ENCODE results near the gene CLDN6.

DNA sequence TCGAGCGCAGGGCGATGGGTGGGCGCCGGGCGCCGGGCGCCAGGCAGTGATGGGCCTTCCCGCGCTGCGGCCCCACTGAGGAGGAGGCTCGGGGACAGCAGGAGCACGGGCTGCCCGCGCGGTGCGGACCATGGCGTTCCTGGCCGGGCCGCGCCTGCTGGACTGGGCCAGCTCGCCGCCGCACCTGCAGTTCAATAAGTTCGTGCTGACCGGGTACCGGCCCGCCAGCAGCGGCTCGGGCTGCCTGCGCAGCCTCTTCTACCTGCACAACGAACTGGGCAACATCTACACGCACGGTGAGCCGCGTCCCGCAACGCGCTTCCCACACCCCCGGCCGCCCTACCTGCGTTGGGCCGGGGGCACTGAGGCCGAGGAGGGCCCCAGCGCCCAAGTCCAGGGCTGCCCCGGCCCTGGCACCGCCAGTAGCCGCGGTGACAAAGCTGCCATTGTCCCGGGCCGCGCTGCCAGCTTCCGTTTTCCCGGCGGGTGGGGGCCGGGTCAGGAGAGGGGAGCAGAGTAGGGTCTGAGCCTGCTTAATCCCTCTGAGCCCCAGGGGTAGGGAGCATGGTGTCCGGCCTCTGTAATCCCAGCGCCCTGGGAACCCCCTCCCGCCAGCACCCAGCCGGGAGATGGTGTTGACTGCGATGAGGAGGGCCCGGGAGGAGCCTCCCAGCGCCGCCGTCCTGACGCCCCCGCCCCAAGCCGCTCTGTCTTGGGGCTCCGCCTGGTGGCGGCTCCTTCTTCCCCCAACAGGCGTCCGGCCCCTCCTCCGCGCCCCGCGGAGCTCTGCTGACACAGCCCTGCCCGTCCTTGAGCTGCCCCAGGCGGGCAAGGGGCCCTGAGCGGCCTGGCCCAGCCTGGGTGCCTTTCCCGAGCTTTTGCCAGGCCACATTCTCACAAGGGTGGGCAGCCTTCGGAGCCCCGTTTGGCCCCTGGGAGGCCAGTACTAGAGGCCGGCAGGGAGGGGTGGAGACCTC, 48.1 kb downstream of the CLDN6 start:
- TF ChIP-seq POLR2A (IDR thresholded peaks at IDR 0.05), result no peak
- TF ChIP-seq, protein P1, sequence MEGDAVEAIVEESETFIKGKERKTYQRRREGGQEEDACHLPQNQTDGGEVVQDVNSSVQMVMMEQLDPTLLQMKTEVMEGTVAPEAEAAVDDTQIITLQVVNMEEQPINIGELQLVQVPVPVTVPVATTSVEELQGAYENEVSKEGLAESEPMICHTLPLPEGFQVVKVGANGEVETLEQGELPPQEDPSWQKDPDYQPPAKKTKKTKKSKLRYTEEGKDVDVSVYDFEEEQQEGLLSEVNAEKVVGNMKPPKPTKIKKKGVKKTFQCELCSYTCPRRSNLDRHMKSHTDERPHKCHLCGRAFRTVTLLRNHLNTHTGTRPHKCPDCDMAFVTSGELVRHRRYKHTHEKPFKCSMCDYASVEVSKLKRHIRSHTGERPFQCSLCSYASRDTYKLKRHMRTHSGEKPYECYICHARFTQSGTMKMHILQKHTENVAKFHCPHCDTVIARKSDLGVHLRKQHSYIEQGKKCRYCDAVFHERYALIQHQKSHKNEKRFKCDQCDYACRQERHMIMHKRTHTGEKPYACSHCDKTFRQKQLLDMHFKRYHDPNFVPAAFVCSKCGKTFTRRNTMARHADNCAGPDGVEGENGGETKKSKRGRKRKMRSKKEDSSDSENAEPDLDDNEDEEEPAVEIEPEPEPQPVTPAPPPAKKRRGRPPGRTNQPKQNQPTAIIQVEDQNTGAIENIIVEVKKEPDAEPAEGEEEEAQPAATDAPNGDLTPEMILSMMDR (IDR thresholded peaks at IDR 0.05), result peak in 1 of 6 experiments; percentile 14

All from thyroid gland (tissue), 4 donors.